Activated T-helper 1 cell treated with Interleukin-2 at 50 U/mL for 16 hours (primary cell): ENCODE data around the gene KSR2.

Experiments
- DNase-seq: peaks from one replicate; pipeline ENCODE4 v3.0.0-alpha.2; 2020; ENCODE audit warnings: low read depth

KSR2 gene

GRCh38 chr12:117528538-117528937 lies 440.3 kb downstream of the KSR2 start:
- no peak for DNase-seq

DNA sequence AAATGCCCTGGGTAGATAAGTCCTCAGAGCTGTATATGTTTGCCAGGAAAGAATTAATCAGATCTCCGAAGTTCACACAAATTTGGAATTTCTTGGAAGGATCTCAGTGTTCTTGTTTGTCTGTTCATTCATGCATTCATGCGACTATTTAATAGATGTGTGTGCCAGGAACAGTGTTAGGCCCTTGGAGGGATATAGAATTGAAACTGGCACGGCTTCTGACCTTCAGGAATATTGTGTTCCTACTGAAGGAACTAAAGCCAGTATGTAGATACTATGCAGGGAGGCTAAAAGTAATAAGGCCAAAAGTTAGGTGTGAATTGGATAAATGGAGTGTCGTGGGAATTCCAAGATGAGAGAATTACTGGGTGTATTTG lies 441.3 kb downstream of the KSR2 start:
- no peak for DNase-seq

DNA sequence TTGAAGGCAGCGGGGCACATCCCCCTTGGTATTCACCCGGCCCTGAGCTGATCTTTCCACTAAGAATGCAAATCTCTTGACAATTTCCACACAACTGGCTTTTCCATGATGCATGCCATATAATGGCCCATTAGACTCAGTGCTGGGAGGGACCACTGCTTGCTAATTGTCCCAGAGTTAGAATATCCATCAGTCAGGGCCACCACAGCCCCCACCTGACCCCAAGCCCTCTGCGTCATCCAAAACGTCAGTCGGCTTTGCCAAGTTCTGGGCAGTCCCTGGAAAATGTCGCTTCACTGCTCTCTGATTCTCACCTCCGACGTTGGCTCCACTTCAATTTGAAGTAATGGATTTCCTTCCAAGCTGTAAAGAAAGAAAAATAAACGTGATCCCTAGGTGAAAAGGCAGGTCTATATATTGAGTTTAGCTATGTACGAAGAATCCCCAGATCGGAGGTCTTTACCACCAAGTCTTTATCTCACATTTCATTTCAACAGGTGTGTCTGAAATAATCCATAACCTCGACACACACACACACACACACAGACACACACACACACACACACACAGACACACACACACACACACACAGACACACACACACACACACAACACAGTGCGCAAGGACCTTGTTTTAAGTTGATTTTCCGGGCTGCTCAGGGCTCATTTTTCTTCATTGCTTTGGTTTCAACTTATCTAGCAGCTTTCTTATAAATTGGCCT lies 441.9 kb downstream of the KSR2 start:
- DNase-seq, result no peak

GRCh38 chr12:117525766-117526165 lies 443.0 kb downstream of the KSR2 start:
- DNase-seq, result no peak

DNA sequence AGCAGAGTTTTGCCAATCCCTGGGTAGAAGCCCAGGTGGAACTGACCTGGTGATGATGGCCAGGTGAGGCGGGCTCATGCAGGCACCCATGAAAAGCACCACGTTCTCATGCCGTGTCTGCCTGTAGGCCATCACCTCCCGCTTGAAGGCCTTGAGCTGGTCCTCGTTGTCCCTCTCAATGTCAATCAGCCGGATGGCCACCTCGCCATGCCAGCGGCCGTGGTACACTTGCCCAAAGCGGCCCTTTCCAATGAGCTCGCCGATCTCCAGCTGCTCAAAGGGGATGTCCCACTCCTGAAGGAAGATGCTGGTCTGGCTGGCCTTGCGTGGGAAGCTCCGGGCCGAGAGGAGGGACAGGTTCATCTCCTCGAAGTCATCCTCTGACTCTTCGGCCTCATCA lies 444.0 kb downstream of the KSR2 start:
- DNase-seq, result no peak

DNA sequence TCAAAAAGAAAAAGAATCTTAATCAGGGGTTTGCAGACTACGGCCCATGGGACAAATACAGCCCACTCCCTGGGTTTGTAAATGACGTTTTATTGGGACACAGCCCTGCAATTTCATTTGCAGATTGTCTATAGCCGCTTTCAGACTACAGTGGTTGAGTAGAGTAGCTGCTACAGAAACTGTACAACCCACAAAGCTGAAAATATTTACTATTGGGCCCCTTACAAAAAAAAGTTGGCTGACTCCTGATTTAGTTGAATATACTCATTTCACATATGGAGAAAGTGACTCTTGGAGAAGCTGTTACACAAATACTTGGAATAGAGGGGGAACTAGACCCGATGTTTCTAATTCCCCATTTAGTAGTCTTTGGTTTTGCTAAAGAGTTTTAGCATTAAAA lies 444.8 kb downstream of the KSR2 start:
- no peak for DNase-seq

DNA sequence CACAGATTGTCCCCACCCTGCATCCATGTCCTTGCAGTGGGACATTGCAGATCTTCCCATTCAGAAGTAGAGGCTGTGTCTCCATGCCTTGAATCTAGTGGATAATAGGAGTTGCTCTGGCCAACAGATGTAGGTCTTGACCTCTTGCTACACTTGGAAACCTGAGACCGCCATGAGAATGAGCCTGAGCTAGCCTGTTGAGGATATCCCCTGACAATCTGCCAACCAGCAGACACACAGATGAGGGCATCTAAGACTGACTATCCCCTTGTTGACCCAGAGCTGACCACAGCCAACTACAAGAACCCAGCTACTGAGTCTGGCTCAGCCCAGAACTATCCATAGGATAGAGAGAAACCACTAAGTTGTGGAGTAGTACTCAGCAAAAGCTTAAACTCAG lies 446.2 kb downstream of the KSR2 start:
- DNase-seq, result no peak

DNA sequence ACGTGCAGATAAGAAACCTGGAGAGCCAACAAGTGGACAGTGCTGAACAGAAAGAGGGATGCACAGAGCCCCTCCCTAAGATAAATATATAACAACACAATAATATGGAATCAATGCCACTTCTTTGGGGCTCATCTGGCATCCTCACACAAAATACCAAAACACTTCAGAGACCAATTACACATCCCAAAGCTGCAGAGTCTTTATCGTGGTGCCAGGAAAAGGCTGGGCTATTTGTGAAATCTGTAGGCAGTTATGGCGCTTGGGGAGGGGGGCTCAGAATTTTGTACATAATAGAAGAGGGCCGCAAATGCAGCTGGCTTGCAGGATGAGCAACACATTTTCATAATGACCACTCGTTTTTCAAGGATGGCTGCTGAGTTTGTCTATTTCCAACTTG lies 446.9 kb downstream of the KSR2 start:
- DNase-seq, result no peak

DNA sequence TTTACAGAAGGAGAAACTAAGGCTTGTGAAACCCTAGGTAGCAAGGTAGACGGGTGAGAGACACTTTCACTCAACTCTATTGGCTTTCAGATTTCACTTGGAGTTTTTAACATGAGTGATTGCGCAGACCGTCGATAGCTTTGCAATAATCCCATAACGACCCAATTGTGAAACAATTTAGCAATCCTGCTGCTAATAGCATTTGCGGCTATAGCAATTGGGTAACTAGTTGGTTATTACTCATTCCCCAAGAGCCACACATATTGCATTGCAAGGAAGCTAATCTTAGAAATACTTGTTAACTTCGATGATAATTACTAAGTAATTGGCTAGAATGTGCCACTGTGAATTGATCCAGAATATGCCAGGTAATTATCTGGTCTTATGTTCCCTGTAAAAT lies 447.4 kb downstream of the KSR2 start:
- no peak for DNase-seq

GRCh38 chr12:117518594-117519270 lies 450.1 kb downstream of the KSR2 start:
- no peak for DNase-seq

- DNase-seq, result no peak
Observed at GRCh38 chr12:117517219-117517739, 451.5 kb downstream of the KSR2 start.

- no peak for DNase-seq
Observed at GRCh38 chr12:117516034-117516433, 452.8 kb downstream of the KSR2 start.

GRCh38 chr12:117514016-117514415 lies 454.8 kb downstream of the KSR2 start:
- DNase-seq, result no peak

- DNase-seq, result no peak
Observed at GRCh38 chr12:117513353-117513752, 455.4 kb downstream of the KSR2 start.

- DNase-seq, result no peak
Observed at GRCh38 chr12:117508468-117508867, 460.3 kb downstream of the KSR2 start.

DNA sequence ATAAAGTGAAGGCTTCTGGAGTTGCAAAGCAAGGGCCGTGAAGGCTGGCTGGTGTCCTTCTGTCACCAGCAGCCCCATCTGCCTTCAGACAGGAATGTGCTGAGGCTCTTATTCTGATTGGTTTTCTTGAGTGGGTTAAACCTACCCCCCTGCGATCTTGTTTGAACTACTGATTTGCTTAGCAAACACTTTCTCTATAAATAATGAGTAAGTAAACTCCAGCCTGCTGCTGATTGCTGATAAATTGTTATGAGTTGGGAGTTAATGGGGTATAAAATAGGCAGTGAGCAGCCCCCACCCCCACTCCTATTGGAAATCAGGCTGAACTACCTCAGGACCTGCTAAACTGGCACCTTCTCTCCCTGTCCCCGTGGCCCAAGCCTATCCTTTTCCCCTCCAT lies 461.2 kb downstream of the KSR2 start:
- no peak for DNase-seq

DNA sequence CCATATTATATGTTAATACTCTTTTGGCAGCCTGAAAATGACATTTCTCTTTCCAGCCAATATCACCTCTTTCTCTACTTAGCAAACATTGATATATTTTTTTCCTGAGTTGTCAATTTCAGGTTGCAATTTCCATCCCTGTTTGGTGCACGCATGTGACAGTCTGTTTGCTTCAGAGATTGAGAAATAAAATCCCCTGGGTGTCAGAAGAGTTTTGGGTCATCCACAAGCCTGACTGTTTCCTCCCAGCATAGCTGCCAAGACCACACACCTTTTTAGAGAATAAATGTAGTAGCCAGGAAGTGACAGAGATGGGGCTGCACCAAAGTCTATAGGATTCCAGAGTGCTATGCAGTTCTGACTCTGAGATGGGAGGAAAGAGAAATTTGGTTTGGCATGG lies 462.5 kb downstream of the KSR2 start:
- DNase-seq, result no peak

- no peak for DNase-seq
Observed at GRCh38 chr12:117502633-117503032, 466.2 kb downstream of the KSR2 start.

- DNase-seq, result no peak
Observed at GRCh38 chr12:117502233-117502632, 466.6 kb downstream of the KSR2 start.

DNA sequence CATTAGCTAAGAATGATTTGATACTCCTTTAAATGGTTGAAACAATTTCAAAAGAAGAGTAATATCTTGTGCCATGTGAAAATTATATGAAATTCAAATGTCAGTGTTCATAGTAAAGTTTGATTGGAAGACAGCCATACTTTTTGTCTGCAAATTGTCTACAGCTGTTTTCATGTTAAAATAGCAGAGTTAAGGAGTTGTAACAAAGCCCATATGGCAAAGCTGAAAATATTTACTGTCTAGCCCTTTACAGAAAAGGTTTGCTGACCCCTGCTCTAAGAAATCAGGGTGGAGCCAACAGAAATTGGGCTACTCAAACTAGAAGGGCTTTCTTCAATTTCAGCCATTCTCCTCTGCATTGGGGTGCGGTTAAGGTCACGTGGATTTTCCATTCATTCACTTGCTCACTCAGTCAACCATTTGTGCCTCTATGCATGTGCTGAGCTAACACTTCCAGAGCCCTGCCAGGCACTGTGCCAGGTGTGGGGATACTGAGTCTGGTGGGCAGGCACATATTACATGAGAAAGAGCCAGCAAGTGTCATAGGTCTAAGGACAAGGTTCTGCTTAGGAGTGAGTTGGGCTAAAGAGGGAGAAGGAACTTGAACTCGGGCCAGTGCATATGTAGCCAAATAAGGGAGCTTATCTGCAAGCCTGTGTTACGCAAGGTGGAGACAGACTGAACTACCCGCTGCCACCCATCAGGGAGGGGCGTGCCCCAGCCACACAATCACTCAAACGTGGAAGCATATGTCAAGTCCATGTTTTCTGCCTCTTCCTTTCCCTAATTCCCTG lies 467.5 kb downstream of the KSR2 start:
- no peak for DNase-seq

- no peak for DNase-seq
Observed at GRCh38 chr12:117499759-117500485, 468.9 kb downstream of the KSR2 start.

DNA sequence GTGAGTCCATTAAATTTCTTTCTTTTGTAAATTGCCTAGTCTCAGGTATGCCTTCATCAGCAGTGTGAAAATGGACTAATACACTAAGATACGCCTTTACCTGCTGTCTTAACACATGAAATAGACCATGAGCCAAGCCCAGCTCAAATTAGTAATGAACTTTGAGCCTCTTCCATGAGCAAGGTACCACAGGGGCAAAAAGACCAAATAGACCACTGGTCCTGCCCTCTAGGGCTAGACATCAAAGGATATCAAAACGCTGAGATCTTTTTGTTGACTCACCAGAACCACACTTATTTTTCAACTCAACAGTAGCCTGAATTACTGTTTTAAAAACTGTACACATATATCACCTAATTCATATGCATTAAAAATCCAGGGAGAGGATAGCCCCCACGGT lies 469.9 kb downstream of the KSR2 start:
- DNase-seq, result no peak
